SU-DHL-6 (cell line): ENCODE results near the gene POLR3H.

Experiments
- H2AFZ ChIP-seq: fragments of 200-600 bp; sonication (generic); 2 replicates; pipeline ENCODE4 v1.6.1; 2014; ENCODE audit warnings: low read depth, mild to moderate bottlenecking, moderate library complexity, mixed read lengths, antibody characterized with exemption, low read length; ENCODE audit not compliant: severe bottlenecking
- H3F3A ChIP-seq: fragments of 200-600 bp; shearing (Covaris generic); 2 replicates; pipeline ENCODE4 v1.6.0; 2016; ENCODE audit warnings: antibody characterized with exemption, mild to moderate bottlenecking; ENCODE audit not compliant: insufficient read depth
- H3K27ac ChIP-seq: fragments of 200-600 bp; sonication (generic); 2 replicates; pipeline ENCODE4 v1.5.1; 2016; ENCODE audit warnings: low read depth, mild to moderate bottlenecking, low read length, moderate library complexity, mixed read lengths
- H3K27me3 ChIP-seq: fragments of 200-600 bp; sonication (generic), shearing (Covaris generic); 2 replicates; pipeline ENCODE4 v1.6.0; 2014; ENCODE audit warnings: mild to moderate bottlenecking, low read length
- H3K36me3 ChIP-seq: fragments of 200-600 bp; sonication (generic); 2 replicates; pipeline ENCODE4 v1.6.1; 2014; ENCODE audit warnings: mild to moderate bottlenecking, low read length, mixed read lengths
- H3K4me2 ChIP-seq: fragments of 300-600, 200-600 bp; shearing (Covaris generic), sonication (generic); 2 replicates; pipeline ENCODE4 v1.6.0; 2014; ENCODE audit warnings: low read length, low read depth, mild to moderate bottlenecking; ENCODE audit not compliant: poor library complexity, severe bottlenecking
- H3K4me3 ChIP-seq: fragments of 200-600 bp; sonication (generic); 2 replicates; pipeline ENCODE4 v1.5.1; 2014; ENCODE audit warnings: antibody characterized with exemption, low read length, mild to moderate bottlenecking, mixed read lengths; ENCODE audit not compliant: insufficient read depth, poor library complexity, severe bottlenecking
- H3K79me2 ChIP-seq: fragments of 200-600 bp; sonication (generic); 2 replicates; pipeline ENCODE4 v1.6.1; 2014; ENCODE audit warnings: mild to moderate bottlenecking, low read length, moderate library complexity; ENCODE audit not compliant: insufficient read depth
- H3K9ac ChIP-seq: fragments of 200-600 bp; sonication (generic); 2 replicates; pipeline ENCODE4 v1.7.0; 2014; ENCODE audit warnings: mild to moderate bottlenecking, low read length
- H3K9me2 ChIP-seq: fragments of 200-600 bp; sonication (generic); replicated peaks from 2 replicates; pipeline ENCODE4 v1.6.1; 2014; ENCODE audit warnings: low read length; ENCODE audit not compliant: insufficient read depth
- H3K9me3 ChIP-seq: fragments of 200-600 bp; sonication (generic); 2 replicates; pipeline ENCODE4 v1.6.1; 2014; ENCODE audit warnings: low read length, mixed read lengths; ENCODE audit not compliant: insufficient read depth
- H4K20me1 ChIP-seq: fragments of 200-600 bp; sonication (generic); 2 replicates; pipeline ENCODE4 v1.6.1; 2014; ENCODE audit warnings: low read depth, mild to moderate bottlenecking, antibody characterized with exemption, low read length, moderate library complexity, mixed read lengths
- CTCF ChIP-seq: fragments of 200-600 bp; sonication (generic); IDR thresholded peaks from one replicate; pipeline ENCODE4 v1.5.1; 2017; ENCODE audit warnings: antibody characterized with exemption, mild to moderate bottlenecking, low read length, moderate library complexity; ENCODE audit not compliant: insufficient read depth, poor library complexity, severe bottlenecking
- EZH2phosphoT487 ChIP-seq: fragments of 200-600 bp; sonication (generic), shearing (Covaris generic); conservative IDR thresholded peaks from 2 replicates; pipeline ENCODE4 v1.6.1; 2018; ENCODE audit warnings: mild to moderate bottlenecking, antibody characterized with exemption, low read length, moderate library complexity, mixed read lengths

The POLR3H gene

GRCh38 chr22:41523464-41524221 is 20.6 kb downstream of the POLR3H start:
- Histone ChIP-seq H3K79me2 (no peaks in the 10 kb centered on the region), H3K4me2 (no peak overlapping the region), H3K4me3 (no peak overlapping the region), H3K9me2 (no peaks in the 10 kb centered on the region), H3F3A (0 out of 2 replicates have a peak, but pooled peaks cover 2% of the 10 kb centered on the region), H2AFZ (no peak overlapping the region), H3K9ac (no peak overlapping the region), H3K27me3 (no peaks in the 10 kb centered on the region), H3K9me3 (no peaks in the 10 kb centered on the region), H4K20me1 (no peaks in the 10 kb centered on the region), H3K27ac (no peak overlapping the region), H3K36me3 (no peaks in the 10 kb centered on the region)
- TF ChIP-seq EZH2phosphoT487 (no peak), CTCF (no peak)

GRCh38 chr22:41522813-41523212 is 21.5 kb downstream of the POLR3H start:
- Histone ChIP-seq H3K27ac (no peak overlapping the region), H3K36me3 (no peaks in the 10 kb centered on the region)

GRCh38 chr22:41521126-41521525 is 23.1 kb downstream of the POLR3H start:
- Histone ChIP-seq H3K79me2 (no peaks in the 10 kb centered on the region), H3K4me2 (no peak overlapping the region), H3K27ac (no peak overlapping the region), H3K27me3 (no peaks in the 10 kb centered on the region), H3F3A (no peaks in the 10 kb centered on the region), H4K20me1 (no peaks in the 10 kb centered on the region), H3K9me2 (no peaks in the 10 kb centered on the region), H3K9ac (no peak overlapping the region), H3K9me3 (no peaks in the 10 kb centered on the region), H3K4me3 (no peak overlapping the region), H2AFZ (no peak overlapping the region), H3K36me3 (no peaks in the 10 kb centered on the region)
- TF ChIP-seq CTCF (no peak), EZH2phosphoT487 (no peak)

More at GRCh38 chr22:41522813-41523212, 21.5 kb downstream of the POLR3H start:
- Histone ChIP-seq H3K4me3 (no peak overlapping the region), H3K79me2 (no peaks in the 10 kb centered on the region), H3F3A (no peaks in the 10 kb centered on the region), H3K27me3 (no peaks in the 10 kb centered on the region), H2AFZ (no peak overlapping the region), H3K9me2 (no peaks in the 10 kb centered on the region), H3K9me3 (no peaks in the 10 kb centered on the region), H3K4me2 (no peak overlapping the region), H3K9ac (no peak overlapping the region), H4K20me1 (no peaks in the 10 kb centered on the region)
- no peak for TF ChIP-seq EZH2phosphoT487
- no peak for TF ChIP-seq CTCF
